HEK293 (cell line): ENCODE measurements around the gene APLP1.
A peak's percentile ranks its signal among the peaks of the same experiment; 100 is the strongest.

Experiments used
- EGR2 ChIP-seq: fragments of 450-650 bp; formaldehyde crosslinking; IDR thresholded peaks from 2 replicates; pipeline ENCODE4 v1.5.1; 2016; ENCODE audit warnings: low read depth, missing biosample characterization, missing genetic modification characterization
- IKZF3 ChIP-seq: fragments of 450-650 bp; IDR thresholded peaks from 2 replicates; pipeline ENCODE4 v1.5.0; 2018; ENCODE audit warnings: missing biosample characterization, mild to moderate bottlenecking, missing genetic modification characterization, moderate library complexity
- PRDM2 ChIP-seq: fragments of 450-650 bp; formaldehyde crosslinking; IDR thresholded peaks from 2 replicates; pipeline ENCODE4 v1.5.1; 2016; ENCODE audit warnings: missing biosample characterization, missing genetic modification characterization, borderline replicate concordance
- RBAK ChIP-seq: fragments of 450-650 bp; formaldehyde crosslinking; IDR thresholded peaks from 2 replicates; pipeline ENCODE4 v1.5.1; 2016; ENCODE audit warnings: missing biosample characterization, missing genetic modification characterization
- SP2 ChIP-seq: fragments of 450-650 bp; formaldehyde crosslinking; IDR thresholded peaks from 2 replicates; pipeline ENCODE4 v1.5.1; 2016; ENCODE audit warnings: missing biosample characterization, missing genetic modification characterization
- SP3 ChIP-seq: fragments of 450-650 bp; formaldehyde crosslinking; IDR thresholded peaks from 2 replicates; pipeline ENCODE4 v1.5.1; 2016; ENCODE audit warnings: missing biosample characterization, missing genetic modification characterization
- SP7 ChIP-seq: fragments of 450-650 bp; formaldehyde crosslinking; IDR thresholded peaks from 2 replicates; pipeline ENCODE4 v1.5.1; 2016; ENCODE audit warnings: missing biosample characterization, missing genetic modification characterization
- WT1 ChIP-seq: fragments of 450-650 bp; formaldehyde crosslinking; IDR thresholded peaks from 2 replicates; pipeline ENCODE4 v1.5.1; 2016; ENCODE audit warnings: missing biosample characterization, missing genetic modification characterization
- ZBTB21 ChIP-seq: fragments of 450-650 bp; formaldehyde crosslinking; IDR thresholded peaks from 2 replicates; pipeline ENCODE4 v1.5.1; 2017; ENCODE audit warnings: missing biosample characterization, missing genetic modification characterization
- ZFP37 ChIP-seq: fragments of 450-650 bp; formaldehyde crosslinking; IDR thresholded peaks from 2 replicates; pipeline ENCODE4 v1.5.1; 2016; ENCODE audit warnings: missing biosample characterization, missing genetic modification characterization
- ZNF10 ChIP-seq: fragments of 450-650 bp; formaldehyde crosslinking; IDR thresholded peaks from 2 replicates; pipeline ENCODE4 v1.5.1; 2017; ENCODE audit warnings: missing biosample characterization, missing genetic modification characterization
- ZNF133 ChIP-seq: fragments of 450-650 bp; formaldehyde crosslinking; IDR thresholded peaks from 2 replicates; pipeline ENCODE4 v1.5.1; 2016; ENCODE audit warnings: missing biosample characterization, missing genetic modification characterization
- ZNF18 ChIP-seq: fragments of 450-650 bp; formaldehyde crosslinking; IDR thresholded peaks from 2 replicates; pipeline ENCODE4 v1.5.1; 2016; ENCODE audit warnings: missing biosample characterization, missing genetic modification characterization
- ZNF2 ChIP-seq: fragments of 450-650 bp; formaldehyde crosslinking; IDR thresholded peaks from 2 replicates; pipeline ENCODE4 v1.5.1; 2016; ENCODE audit warnings: missing biosample characterization, missing genetic modification characterization
- ZNF24 ChIP-seq: fragments of 450-650 bp; formaldehyde crosslinking; IDR thresholded peaks from 2 replicates; pipeline ENCODE4 v1.5.1; 2016; ENCODE audit warnings: missing biosample characterization, missing genetic modification characterization
- ZNF266 ChIP-seq: fragments of 450-650 bp; formaldehyde crosslinking; IDR thresholded peaks from 2 replicates; pipeline ENCODE4 v1.5.1; 2016; ENCODE audit warnings: missing biosample characterization, missing genetic modification characterization, low read depth
- ZNF302 ChIP-seq: fragments of 450-650 bp; formaldehyde crosslinking; IDR thresholded peaks from 2 replicates; pipeline ENCODE4 v1.5.1; 2016; ENCODE audit warnings: missing biosample characterization, missing genetic modification characterization, low read depth
- ZNF354C ChIP-seq: fragments of 450-650 bp; formaldehyde crosslinking; IDR thresholded peaks from 2 replicates; pipeline ENCODE4 v1.5.1; 2016; ENCODE audit warnings: missing biosample characterization, missing genetic modification characterization, low read depth, borderline replicate concordance
- ZNF416 ChIP-seq: fragments of 450-650 bp; formaldehyde crosslinking; IDR thresholded peaks from 2 replicates; pipeline ENCODE4 v1.5.1; 2016; ENCODE audit warnings: missing biosample characterization, missing genetic modification characterization
- ZNF544 ChIP-seq: fragments of 450-650 bp; formaldehyde crosslinking; IDR thresholded peaks from 2 replicates; pipeline ENCODE4 v1.5.0; 2017; ENCODE audit warnings: missing biosample characterization, missing genetic modification characterization
- ZNF555 ChIP-seq: fragments of 450-650 bp; formaldehyde crosslinking; conservative IDR thresholded peaks from 2 replicates; pipeline ENCODE4 v1.5.1; 2017; ENCODE audit warnings: missing biosample characterization, mild to moderate bottlenecking, missing genetic modification characterization, inconsistent platforms
- ZNF624 ChIP-seq: fragments of 450-650 bp; formaldehyde crosslinking; IDR thresholded peaks from 2 replicates; pipeline ENCODE4 v1.5.1; 2017; ENCODE audit warnings: missing biosample characterization, missing genetic modification characterization
- ZNF664 ChIP-seq: fragments of 450-650 bp; formaldehyde crosslinking; IDR thresholded peaks from 2 replicates; pipeline ENCODE4 v1.5.1; 2016; ENCODE audit warnings: missing biosample characterization, missing genetic modification characterization
- ZNF677 ChIP-seq: fragments of 450-650 bp; IDR thresholded peaks from 2 replicates; pipeline ENCODE4 v1.5.0; 2018; ENCODE audit warnings: missing biosample characterization, mild to moderate bottlenecking, missing genetic modification characterization, moderate library complexity
- ZNF692 ChIP-seq: fragments of 450-650 bp; formaldehyde crosslinking; IDR thresholded peaks from 2 replicates; pipeline ENCODE4 v1.5.1; 2016; ENCODE audit warnings: missing biosample characterization, missing genetic modification characterization
- ZNF791 ChIP-seq: fragments of 450-650 bp; formaldehyde crosslinking; IDR thresholded peaks from 2 replicates; pipeline ENCODE4 v1.5.1; 2016; ENCODE audit warnings: missing biosample characterization, missing genetic modification characterization
- ZNF830 ChIP-seq: fragments of 450-650 bp; IDR thresholded peaks from 2 replicates; pipeline ENCODE4 v1.5.0; 2018; ENCODE audit warnings: missing biosample characterization, missing genetic modification characterization, low read depth, mild to moderate bottlenecking, moderate library complexity
- ZSCAN5A ChIP-seq: fragments of 450-650 bp; formaldehyde crosslinking; IDR thresholded peaks from 2 replicates; pipeline ENCODE4 v1.5.1; 2016; ENCODE audit warnings: missing biosample characterization, missing genetic modification characterization

APLP1 gene

GRCh38 chr19:35901854-35902661, 33.7 kb downstream of the APLP1 start, which contains the start of gene HCST (continued):
- no peak for TF ChIP-seq ZNF302 (tag by site-specific recombination)
- TF ChIP-seq ZNF677 (tag by site-specific recombination): no peak
- no peak for TF ChIP-seq ZNF544
- no peak for TF ChIP-seq ZNF624 (tag by site-specific recombination)
- no peak for TF ChIP-seq EGR2 (tag by site-specific recombination)
- no peak for TF ChIP-seq ZNF664
- no peak for TF ChIP-seq ZFP37 (tag by site-specific recombination)
- no peak for TF ChIP-seq ZNF266 (tag by site-specific recombination)
- TF ChIP-seq SP2 (tag by site-specific recombination): peak; percentile 69
- TF ChIP-seq PRDM2 (tag by site-specific recombination): no peak
- no peak for TF ChIP-seq ZNF555 (tag by site-specific recombination)
- TF ChIP-seq ZNF133 (tag by site-specific recombination): no peak
- no peak for TF ChIP-seq ZNF10 (tag by site-specific recombination)
- no peak for TF ChIP-seq ZNF692
- no peak for TF ChIP-seq ZSCAN5A
- TF ChIP-seq ZNF24 (tag by site-specific recombination): no peak
- TF ChIP-seq ZNF416 (tag by site-specific recombination): no peak
- no peak for TF ChIP-seq ZBTB21 (tag by site-specific recombination)
- no peak for TF ChIP-seq WT1
- no peak for TF ChIP-seq ZNF830
- TF ChIP-seq ZNF18 (tag by site-specific recombination): no peak
- peak; percentile 40; the same call in 1 of the 2 replicates for TF ChIP-seq IKZF3
- peak; percentile 28; the same call in 1 of the 2 replicates for TF ChIP-seq SP7 (tag by site-specific recombination)
- no peak for TF ChIP-seq ZNF791
- TF ChIP-seq SP3: no peak; the same call in 1 of the 2 replicates
- no peak for TF ChIP-seq ZNF354C
- no peak for TF ChIP-seq RBAK
- TF ChIP-seq ZNF2 (tag by site-specific recombination): peak; percentile 100
